Stimulated activated CD8-positive, alpha-beta memory T cell treated with anti-CD3 and anti-CD28 coated beads, Interleukin-7, amount 100 ng/mL, for 24 hours (primary cell): Measurements from ENCODE around the gene REC8.

Source experiments
- DNase-seq: peaks from one replicate; pipeline ENCODE4 v3.0.0-alpha.2; 2020; ENCODE audit warnings: low read depth

REC8 gene, protein sequence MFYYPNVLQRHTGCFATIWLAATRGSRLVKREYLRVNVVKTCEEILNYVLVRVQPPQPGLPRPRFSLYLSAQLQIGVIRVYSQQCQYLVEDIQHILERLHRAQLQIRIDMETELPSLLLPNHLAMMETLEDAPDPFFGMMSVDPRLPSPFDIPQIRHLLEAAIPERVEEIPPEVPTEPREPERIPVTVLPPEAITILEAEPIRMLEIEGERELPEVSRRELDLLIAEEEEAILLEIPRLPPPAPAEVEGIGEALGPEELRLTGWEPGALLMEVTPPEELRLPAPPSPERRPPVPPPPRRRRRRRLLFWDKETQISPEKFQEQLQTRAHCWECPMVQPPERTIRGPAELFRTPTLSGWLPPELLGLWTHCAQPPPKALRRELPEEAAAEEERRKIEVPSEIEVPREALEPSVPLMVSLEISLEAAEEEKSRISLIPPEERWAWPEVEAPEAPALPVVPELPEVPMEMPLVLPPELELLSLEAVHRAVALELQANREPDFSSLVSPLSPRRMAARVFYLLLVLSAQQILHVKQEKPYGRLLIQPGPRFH

DNA sequence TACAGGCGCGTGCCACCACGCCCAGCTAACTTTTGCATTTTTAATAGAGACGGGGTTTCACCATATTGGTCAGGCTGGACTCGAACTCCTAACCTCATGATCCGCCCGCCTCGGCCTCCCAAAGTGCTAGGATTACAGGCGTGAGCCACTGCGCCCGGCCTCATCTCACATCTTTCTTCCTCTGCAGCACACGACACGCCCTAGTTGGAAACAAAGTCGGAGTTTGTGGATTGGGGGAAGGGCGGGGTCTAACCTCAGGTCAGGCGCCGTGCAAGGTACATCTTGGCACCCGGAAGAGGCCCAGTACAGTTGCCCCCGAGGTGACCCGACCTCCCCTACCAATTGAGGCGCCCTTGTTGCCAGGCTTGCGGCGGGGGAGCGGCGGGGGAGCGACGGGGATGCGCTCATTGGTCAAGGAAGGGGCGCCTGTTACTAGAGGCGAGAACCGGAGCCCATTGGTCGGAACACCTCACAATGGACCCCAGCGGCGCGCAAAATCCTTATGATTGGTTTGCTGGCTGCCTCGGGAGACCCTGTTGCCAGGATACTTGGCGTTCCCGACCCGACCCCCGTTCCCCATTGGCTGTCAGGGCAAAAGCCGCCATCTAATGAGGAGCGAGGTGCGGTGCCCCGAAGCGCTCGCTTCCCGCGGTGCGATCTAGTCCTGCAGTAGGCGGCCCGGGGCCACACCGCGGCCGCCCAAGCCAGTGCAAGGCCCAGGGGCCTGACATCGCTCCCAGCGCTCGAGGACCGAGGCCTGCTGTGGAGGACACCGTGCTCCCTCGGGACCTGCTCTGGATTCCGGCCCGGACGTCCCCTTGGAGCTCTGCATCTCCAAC lies at the start of gene REC8:
Gene REC8 (plus strand): TSS at position 659 of the 839 bp plus-strand sequence. CDS start 473 bp downstream, outside the sequence.
- peak; percentile 48 for DNase-seq

DNA sequence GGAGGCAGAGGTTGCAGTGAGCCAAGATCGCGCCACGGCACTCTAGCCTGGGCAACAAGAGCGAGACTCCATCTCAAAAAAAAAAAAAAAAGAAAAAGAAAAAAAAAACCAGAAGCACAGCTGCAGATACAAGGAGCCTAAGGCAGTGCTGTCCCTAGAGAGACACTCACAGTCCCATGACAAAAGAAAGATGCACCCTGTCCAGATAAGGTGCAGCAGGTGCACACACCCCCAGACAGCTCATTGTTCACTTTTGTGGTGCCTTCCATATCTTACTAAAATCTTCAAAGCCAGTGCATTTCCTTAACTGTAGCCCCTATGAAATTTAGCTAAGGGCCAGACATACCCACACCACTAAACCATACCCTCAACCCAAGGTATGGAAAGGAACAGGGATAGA lies 49.5 kb upstream of the REC8 start:
- DNase-seq = no peak

DNA sequence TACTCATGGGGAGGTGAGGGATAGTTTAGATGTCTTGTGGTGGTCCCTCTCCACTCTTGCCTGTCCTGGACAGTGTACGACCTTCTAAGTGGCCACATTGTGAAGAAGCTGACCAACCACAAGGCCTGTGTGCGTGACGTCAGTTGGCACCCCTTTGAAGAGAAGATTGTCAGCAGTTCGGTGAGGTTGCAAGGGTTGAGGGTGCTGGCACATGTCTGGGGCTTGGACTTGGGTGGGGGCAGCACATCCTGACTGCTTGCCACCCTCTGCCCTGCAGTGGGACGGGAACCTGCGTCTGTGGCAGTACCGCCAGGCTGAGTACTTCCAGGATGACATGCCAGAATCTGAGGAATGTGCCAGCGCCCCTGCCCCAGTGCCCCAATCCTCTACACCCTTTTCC lies 49.0 kb upstream of the REC8 start:
- DNase-seq = no peak

DNA sequence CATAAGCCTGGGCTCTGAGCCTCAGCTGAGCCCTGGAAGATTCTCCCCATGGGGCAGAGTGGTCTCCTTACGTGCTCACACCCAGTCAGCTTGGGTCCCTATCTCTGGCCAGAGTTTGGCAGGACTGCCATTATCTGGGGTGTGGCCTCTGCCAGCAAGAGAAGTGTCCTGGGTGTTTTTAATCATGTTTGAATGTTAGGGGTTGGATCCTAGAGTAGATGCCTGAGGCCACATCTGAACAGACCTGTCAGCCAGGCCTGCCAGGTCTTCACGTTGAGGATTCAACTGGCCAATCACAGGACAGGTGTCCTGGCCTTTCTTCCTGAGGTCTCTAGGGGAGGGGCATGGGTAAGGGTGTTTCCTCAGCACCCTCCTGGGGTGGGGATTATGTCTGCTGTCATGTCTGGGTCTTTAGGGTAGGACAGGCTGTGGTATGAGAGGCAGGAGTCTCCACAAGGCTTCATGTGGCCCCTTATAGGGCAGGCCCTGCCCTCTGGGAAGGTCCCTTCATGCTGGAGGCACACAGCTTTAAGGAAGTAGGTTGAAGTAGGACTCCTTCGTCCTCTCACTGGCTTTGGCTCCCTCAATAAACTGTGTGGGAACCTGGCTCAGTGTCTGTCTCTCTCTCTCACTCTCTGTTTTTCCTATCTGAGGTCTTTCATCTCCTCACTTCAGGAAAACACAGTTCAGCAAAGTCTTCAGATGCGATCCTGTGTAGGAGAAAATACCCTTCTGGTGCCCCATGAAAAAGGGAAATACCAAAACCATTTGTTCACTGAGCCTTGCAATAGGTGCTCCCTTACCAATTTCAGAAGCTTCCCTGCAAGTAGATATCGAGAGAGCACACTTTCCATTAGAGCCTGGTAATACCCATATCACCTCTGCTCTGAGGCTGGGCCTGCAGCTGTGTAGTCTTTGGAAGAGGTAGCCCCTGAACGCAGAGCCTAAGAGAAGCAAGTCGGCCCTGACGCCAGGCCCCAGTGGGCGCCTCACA lies 48.2 kb upstream of the REC8 start:
- DNase-seq = no peak

DNA sequence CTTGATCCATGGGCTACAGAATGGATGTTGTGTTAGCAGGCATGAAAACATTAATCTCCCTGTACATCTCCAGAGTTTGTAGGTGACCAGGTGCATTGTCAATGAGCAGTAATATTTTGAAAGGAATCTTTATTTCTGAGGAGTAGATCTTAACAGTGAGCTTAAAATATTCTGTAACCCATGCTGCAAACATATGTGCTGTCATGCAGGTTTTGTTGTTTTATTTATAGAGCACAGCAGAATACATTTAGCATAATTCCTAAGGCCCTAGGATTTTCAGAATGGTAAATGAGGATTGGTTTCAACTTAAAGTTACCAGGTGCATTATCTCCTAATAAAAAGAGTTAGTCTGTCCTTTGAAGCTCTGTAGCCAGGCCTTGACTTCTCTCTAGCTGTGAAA lies 44.9 kb upstream of the REC8 start:
- no peak for DNase-seq

DNA sequence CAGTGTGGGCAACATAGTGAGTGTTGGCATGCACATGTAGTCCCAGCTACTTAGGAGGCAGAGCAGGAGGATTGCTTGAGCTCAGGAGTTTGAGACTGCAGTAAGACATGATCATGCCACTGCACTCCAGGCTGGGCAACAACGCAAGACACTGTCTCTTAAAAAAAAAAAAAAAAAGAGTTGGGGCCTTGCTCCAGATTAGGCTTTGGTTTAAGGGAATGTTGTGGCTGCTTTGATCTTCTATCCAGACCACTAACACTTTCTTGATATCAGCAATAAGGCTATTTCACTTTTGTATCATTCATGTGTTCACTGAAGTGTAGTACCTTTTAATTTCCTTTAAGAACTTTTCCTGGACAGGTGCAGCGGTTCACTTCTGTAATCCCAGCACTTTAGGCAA lies 44.2 kb upstream of the REC8 start:
- no peak for DNase-seq

DNA sequence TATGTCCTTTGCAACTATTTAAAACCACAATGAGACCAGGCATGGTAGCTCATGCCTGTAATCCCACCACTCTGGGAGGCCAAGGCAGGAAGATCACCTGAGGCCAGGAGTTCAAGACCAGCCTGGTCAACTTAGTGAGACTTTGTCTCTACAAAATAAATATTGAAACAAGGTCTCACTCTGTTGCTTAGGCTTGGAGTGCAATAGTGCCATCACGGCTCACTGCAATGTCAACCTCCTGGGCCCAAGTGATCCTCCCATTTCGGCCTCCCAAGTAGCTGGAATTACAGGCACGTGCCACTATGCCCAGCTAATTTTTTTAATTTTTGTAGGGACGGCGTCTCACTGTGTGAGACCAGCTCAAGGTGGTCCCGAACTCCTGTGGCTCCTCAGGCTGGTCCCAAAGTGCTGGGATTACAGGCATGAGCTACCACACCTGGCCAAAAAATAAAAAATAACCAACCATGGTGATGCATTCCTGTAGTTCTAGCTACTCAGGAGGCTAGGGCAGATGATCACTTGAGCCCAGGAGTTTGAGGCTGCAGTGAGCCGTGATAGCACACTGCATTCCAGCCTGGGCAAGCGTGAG lies 42.4 kb upstream of the REC8 start:
- no peak for DNase-seq

DNA sequence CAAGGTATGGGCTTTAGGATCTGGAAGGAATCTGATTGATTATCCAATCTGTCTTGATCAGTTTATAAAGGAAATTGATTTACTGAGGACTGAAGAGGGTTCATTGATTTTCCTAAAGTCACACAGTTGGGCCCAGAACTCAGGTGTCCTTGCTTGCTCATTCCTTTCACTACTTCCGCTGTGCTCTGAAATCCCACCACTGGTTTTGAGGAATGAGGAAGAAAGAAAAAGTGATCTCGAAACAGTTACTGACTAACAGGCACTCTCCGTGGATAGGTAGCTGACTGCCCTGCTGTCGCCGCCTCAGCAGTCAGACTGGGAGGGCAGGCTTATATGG lies 41.5 kb upstream of the REC8 start, which contains the start of gene FITM1:
Gene FITM1 (plus strand): TSS at position 280 of the 337 bp plus-strand sequence. CDS start 905 bp downstream, outside the sequence.
- no peak for DNase-seq

DNA sequence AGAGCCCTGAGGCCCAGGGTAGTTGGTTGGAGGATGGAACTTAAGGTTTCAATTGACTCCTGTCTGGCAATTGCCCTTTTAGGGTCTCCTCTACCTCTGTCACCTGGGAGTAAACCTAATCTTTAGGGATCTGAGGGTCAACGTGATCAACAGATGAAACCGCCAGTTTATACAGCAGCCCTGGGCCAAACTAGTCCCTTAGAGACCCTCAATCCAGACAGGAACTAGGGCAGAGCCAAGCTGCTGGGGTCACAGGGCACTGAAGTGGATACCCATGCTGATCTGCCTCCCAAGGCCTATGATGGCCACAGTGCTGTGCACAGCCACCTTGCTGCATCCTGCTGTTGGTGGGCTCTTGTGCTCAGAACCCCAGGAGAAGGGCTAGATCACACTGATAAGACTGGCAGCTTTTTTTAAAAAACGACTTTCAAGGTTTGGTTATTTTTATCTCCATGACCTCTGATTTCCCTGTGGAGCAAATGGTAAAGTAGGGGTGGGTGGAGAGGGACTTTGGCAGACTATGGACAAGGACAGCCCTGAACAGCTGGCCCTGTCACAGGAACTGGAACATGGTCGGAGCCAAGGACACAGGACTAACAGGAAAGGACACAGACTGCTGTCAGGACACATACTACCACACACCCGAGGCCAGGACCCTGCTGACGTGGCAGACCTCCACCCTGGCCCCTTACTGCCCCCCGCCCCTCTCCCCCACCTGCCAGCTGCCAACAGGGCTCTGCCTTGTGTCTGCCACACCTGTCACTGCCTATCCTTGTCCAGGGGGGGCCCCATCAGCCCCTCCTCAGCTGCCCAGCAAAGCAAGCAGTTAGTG lies 40.9 kb upstream of the REC8 start:
- DNase-seq = no peak

DNA sequence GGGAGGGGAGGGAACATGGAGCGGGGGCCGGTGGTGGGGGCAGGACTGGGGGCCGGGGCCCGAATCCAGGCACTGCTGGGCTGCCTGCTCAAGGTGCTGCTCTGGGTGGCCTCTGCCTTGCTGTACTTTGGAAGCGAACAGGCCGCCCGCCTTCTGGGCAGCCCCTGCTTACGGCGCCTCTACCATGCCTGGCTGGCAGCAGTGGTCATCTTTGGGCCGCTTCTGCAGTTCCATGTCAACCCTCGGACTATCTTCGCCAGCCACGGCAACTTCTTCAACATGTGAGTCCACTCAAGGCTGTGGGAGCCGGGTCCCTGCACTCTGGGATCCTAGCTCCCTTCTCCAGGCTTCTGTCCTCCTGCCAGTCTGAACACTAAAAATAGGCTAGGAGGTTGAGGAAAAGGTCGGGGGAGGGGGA lies 40.3 kb upstream of the REC8 start:
- DNase-seq = no peak

DNA sequence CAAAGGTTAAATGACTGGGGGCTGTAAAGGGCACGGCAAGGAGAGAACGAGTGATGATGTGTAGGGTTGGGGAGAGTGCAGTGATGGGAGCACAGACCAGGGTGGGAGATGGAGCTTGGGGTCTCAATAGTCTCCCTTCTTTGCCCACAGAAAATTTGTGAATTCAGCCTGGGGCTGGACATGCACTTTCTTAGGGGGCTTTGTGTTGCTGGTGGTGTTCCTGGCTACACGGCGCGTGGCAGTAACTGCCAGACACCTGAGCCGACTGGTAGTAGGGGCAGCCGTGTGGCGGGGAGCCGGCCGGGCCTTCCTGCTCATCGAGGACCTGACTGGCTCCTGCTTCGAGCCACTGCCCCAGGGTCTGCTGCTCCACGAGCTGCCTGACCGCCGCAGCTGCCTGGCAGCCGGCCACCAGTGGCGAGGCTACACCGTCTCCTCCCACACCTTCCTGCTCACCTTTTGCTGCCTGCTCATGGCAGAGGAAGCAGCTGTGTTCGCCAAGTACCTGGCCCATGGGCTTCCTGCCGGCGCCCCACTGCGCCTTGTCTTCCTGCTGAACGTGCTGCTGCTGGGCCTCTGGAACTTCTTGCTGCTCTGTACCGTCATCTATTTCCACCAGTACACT lies 39.7 kb upstream of the REC8 start:
- DNase-seq = no peak

DNA sequence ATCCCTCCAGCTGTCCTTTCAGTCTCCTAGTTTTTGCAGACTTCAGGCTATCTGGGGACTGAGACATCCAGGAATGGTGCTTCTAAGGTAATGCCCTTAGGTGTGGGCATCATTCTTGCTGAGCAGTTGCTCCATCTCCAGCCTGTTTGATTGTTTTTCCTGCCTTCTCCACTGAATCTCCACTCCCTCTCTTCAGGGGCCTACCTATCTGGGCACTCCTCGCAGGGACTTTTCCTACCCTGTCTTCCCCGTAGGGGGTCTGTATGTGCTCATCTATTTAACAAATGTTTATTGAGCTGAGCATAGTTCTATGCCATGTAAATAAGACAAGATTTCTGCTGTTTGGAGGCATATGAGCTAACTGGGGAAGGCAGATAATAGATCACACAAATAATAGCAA lies 38.9 kb upstream of the REC8 start:
- no peak for DNase-seq

DNA sequence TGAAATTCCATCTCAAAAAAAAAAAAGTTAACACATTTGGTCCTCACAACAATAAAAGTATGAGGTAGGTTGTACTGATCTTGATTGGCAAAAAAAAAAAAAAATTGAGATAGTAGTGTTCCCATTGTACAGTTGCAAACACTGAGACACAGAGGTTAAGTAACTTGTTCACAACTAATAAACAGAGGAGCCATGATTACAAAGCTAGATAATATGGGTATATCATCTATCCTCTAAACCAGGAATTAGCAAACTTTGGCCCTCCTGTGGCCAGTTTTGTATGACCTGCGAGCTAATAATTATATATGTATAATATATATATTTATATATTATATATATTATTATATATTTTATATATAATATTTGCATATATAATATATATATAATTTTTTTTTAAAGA lies 38.1 kb upstream of the REC8 start:
- DNase-seq = no peak

DNA sequence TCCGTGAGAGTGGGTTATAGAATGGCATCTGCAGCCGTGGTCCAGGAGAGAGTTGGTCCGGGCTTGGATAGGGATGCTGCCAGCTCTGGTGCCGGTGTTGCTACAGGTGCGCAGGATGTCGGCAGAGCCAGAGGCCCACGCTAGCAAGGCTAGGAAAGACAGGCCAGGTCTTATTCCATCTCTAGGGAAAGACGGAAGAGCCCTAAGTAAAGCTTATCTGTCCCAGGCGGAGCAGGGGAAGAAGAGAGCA lies 36.4 kb upstream of the REC8 start:
- DNase-seq = no peak

DNA sequence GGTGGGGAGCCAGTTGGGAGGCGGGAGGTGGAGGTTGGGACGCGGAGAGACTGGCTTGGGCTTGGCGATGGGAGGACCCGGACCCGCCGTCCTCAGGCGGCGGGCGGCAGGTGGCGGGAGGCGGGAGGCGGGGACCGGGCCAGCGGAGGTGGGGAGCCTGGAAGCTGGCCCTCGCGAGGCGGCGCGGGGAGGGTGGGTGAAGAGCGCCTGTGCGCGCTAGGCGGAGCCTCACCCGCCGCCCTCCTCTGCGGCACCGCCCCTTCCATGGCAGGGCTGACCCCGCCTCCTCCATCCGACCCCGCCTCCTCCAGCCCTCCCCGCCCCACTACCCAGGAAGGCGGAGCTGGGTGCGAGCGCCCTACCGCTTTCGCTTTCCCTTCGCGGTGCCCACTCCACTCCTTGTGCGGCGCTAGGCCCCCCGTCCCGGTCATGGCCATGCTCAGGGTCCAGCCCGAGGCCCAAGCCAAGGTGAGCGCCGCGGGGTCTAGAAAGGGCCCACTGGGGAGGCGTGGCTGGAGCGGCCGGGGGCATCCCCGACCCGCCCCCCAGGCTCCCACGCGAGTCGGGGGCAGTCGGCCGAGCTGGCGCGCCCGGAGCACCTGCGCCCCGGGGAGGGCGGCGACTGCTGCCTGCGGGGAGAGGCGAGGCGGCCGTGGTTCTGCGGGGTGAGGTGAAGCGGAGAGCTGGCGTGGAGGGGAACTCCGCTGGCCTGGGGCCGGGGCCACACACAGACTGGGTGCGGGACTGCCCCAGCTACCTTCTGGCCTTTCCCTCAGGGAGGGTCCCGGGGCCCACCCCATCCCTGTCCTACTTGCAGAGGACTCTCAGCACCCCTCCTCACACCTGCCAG lies 35.8 kb upstream of the REC8 start, which contains the start of gene PSME1:
Gene PSME1 (plus strand): TSS at position 361 of the 850 bp plus-strand sequence. CDS start 69 bp downstream, at position 430.
- peak; percentile 83 for DNase-seq

DNA sequence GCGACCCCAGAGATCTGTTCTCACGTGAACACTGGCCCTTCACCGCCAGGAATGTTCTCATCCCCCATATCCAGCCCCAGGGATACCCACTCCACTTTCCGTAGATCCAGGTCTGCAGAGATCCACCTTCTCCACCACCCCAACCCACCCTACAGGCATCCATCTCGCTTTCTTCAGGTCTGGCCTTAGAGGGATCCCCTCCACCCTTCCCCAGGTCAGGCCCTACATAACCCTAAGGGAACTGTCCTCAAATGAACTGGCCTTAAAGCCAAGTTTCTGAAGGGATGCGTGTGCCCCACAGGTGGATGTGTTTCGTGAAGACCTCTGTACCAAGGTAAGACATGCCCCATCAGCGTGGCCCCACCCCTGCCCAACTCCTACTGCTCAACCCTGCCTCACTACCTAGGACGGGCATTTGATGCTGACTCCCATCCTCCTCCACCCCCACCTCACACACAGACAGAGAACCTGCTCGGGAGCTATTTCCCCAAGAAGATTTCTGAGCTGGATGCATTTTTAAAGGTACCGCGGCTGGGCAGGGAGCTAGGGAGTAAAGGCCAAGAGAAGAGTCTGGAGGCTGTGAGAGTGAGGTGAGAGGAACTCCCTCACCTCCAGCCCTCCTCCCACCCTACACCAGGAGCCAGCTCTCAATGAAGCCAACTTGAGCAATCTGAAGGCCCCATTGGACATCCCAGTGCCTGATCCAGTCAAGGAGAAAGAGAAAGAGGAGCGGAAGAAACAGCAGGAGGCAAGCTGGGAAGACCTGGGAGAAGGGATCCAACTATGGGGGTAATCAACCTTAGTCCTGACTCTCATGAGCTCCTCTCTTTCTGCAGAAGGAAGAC lies 35.0 kb upstream of the REC8 start:
- no peak for DNase-seq

DNA sequence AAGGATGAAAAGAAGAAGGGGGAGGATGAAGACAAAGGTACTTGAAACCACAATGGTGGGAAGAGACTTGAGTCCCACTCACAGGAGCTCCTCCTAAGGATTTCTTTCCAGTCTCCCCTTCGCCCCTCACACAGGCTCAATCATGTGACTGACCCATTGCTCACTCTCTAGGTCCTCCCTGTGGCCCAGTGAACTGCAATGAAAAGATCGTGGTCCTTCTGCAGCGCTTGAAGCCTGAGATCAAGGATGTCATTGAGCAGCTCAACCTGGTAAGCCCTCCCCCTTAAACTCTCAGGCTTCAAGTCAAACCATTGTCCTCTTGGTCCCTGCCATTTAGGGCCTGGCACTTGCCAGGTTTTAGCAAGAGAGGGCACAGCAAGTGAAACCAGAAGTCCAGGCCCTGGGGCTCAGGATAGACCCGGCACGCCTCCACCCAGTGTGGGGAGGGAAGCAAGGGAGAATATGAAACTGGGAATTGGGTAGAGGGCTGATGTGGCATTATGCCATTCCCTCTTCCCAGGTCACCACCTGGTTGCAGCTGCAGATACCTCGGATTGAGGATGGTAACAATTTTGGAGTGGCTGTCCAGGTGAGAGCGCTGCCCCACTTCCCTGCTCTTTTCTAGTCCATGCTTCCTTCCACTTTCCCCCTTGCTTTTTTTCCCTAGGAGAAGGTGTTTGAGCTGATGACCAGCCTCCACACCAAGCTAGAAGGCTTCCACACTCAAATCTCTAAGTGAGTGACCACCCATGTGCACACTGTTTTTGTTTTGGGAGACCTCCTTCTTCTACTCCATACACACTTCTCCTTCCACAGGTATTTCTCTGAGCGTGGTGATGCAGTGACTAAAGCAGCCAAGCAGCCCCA lies 34.1 kb upstream of the REC8 start:
- no peak for DNase-seq
